CD4-positive, alpha-beta T cell (primary cell): ENCODE results near the gene WFDC8. TPM values are rescaled to one million over a fixed set of nuclear protein-coding genes. Genes with fewer than 3 reads are reported as not detected.
"Not testable (repeated sequence)": the region's sequence is repeated elsewhere in the genome, so short reads cannot be mapped to it uniquely, and the experiment has no call there.

Source experiments
- ATAC-seq: fragments of 200-7000 bp; cut with Tn5 transposase; one replicate; pipeline ENCODE4 v1.10.0; 2022; ENCODE audit warnings: mild to moderate bottlenecking; ENCODE audit not compliant: poor library complexity
- CTCF ChIA-PET: fragments of 350-600 bp; sonication (Branson Sonifier 250); formaldehyde crosslinking; loops from one replicate; lab custom pipeline; 2021; ENCODE audit warnings: antibody characterized with exemption, inconsistent platforms; lab: Charles Lee
- POLR2A ChIA-PET: fragments of 350-600 bp; sonication (Branson Sonifier 250); formaldehyde crosslinking; loops from one replicate; lab custom pipeline; 2021; ENCODE audit warnings: antibody characterized with exemption, inconsistent platforms; lab: Charles Lee
- DNase-seq, 14 experiments: peaks; one replicate each; pipeline ENCODE4 v3.0.0-alpha.2; 2013 to 2020; ENCODE audit warnings: mixed read lengths in 2 of 14
- H3K27ac ChIP-seq, 2 donors: one replicate each; pipeline versions ENCODE4 v1.5.1 to v1.7.0; 2013; ENCODE audit warnings: low read length in 2 of 2, low read depth in 1 of 2, mild to moderate bottlenecking in 1 of 2
- H3K27me3 ChIP-seq, 2 experiments: 1 replicate in 1 of 2; 2 replicates in 1 of 2; pipeline versions ENCODE4 v1.6.1 to v1.7.0; 2013; ENCODE audit warnings: low read length in 2 of 2, control low read depth in 1 of 2, mild to moderate bottlenecking in 1 of 2, moderate library complexity in 1 of 2; ENCODE audit not compliant: insufficient read depth in 2 of 2, control insufficient read depth in 1 of 2
- H3K36me3 ChIP-seq: one replicate; pipeline ENCODE4 v1.6.1; 2013; ENCODE audit warnings: low read length, control low read depth; ENCODE audit not compliant: insufficient read depth
- H3K4me1 ChIP-seq: one replicate; pipeline ENCODE4 v1.6.1; 2013; ENCODE audit warnings: low read length, control low read depth; ENCODE audit not compliant: insufficient read depth
- H3K4me3 ChIP-seq: one replicate; pipeline ENCODE4 v1.5.1; 2013; ENCODE audit warnings: mild to moderate bottlenecking, low read length, moderate library complexity
- H3K9me3 ChIP-seq, 2 experiments: 1 replicate in 1 of 2; 2 replicates in 1 of 2; pipeline versions ENCODE4 v1.6.1 to v1.7.0; 2013; ENCODE audit warnings: low read length in 2 of 2, mild to moderate bottlenecking in 2 of 2, control low read depth in 1 of 2, moderate library complexity in 1 of 2; ENCODE audit not compliant: control insufficient read depth in 1 of 2, insufficient read depth in 1 of 2
- H3K27ac Mint-ChIP-seq: one replicate; pipeline ENCODE4 v1.8.0; 2020; ENCODE audit warnings: mixed read lengths
- H3K27me3 Mint-ChIP-seq: one replicate; pipeline ENCODE4 v1.8.0; 2021; ENCODE audit warnings: mixed read lengths
- H3K36me3 Mint-ChIP-seq: one replicate; pipeline ENCODE4 v1.8.0; 2021; ENCODE audit warnings: low read depth, mixed read lengths
- H3K4me1 Mint-ChIP-seq: one replicate; pipeline ENCODE4 v1.8.0; 2021; ENCODE audit warnings: low read depth, mixed read lengths
- H3K4me3 Mint-ChIP-seq: one replicate; pipeline ENCODE4 v1.8.0; 2020; ENCODE audit warnings: mild to moderate bottlenecking, mixed read lengths
- H3K9me3 Mint-ChIP-seq: one replicate; pipeline ENCODE4 v1.8.0; 2020; ENCODE audit warnings: mixed read lengths
- intact Hi-C, 2 experiments: fragments of 100-400 bp; cut with DNase I in 1 of 2; cut with micrococcal nuclease in 1 of 2; formaldehyde crosslinking; loops; one replicate each; pipeline versions ENCODE4 v1.15.1 to v1.9.0; 2023 to 2025; cut with DNase I, micrococcal nuclease
- total RNA-seq, 174 experiments: library from RNA in 2 of 174; stranded (reverse) in 2 of 174; gene quantifications; one replicate each; pipeline ENCODE4 v1.2.3 and lab custom pipeline; 2021 to 2026
- TF ChIP-seq, protein P1 (sequence below): fragments of 200-600 bp; IDR thresholded peaks from one replicate; pipeline ENCODE4 v1.8.0; 2022; ENCODE audit warnings: antibody characterized with exemption, mild to moderate bottlenecking

The WFDC8 gene
- total RNA-seq, 2 experiments from 2014 or later: not detected

- DNase-seq: no peak
- no peak for ATAC-seq
- no peak overlapping the region for H3K4me3 ChIP-seq
- H3K27ac Mint-ChIP-seq: no peak overlapping the region
- H3K36me3 Mint-ChIP-seq: no peaks in the 10 kb centered on the region
- CTCF ChIA-PET: no interaction called here
- POLR2A ChIA-PET: no interaction called here
- peaks cover 3 to 5% of the 10 kb centered on the region in 2 experiments for H3K27me3 ChIP-seq
- no peak overlapping the region for H3K4me3 Mint-ChIP-seq
- H3K27ac ChIP-seq: no peak overlapping the region
- H3K27me3 Mint-ChIP-seq: peaks cover 28% of the 10 kb centered on the region
- TF ChIP-seq, protein P1, sequence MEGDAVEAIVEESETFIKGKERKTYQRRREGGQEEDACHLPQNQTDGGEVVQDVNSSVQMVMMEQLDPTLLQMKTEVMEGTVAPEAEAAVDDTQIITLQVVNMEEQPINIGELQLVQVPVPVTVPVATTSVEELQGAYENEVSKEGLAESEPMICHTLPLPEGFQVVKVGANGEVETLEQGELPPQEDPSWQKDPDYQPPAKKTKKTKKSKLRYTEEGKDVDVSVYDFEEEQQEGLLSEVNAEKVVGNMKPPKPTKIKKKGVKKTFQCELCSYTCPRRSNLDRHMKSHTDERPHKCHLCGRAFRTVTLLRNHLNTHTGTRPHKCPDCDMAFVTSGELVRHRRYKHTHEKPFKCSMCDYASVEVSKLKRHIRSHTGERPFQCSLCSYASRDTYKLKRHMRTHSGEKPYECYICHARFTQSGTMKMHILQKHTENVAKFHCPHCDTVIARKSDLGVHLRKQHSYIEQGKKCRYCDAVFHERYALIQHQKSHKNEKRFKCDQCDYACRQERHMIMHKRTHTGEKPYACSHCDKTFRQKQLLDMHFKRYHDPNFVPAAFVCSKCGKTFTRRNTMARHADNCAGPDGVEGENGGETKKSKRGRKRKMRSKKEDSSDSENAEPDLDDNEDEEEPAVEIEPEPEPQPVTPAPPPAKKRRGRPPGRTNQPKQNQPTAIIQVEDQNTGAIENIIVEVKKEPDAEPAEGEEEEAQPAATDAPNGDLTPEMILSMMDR: no peak
- H3K9me3 ChIP-seq: no peaks in the 10 kb centered on the region
- H3K36me3 ChIP-seq: no peaks in the 10 kb centered on the region
- intact Hi-C loops: no loop called here
- H3K4me1 ChIP-seq: no peaks in the 10 kb centered on the region
- no peaks in the 10 kb centered on the region for H3K9me3 Mint-ChIP-seq
- H3K4me1 Mint-ChIP-seq: no peaks in the 10 kb centered on the region
Measured at GRCh38 chr20:45576995-45577394, 2.1 kb downstream of the WFDC8 start.

- TF ChIP-seq, protein P1: no peak
- Histone ChIP-seq H3K4me1 (no peaks in the 10 kb centered on the region), H3K9me3 (no peaks in the 10 kb centered on the region), H3K27me3 (peaks cover 0 to 10% of the 10 kb centered on the region in 2 experiments), H3K4me3 (no peak overlapping the region), H3K27ac (no peak overlapping the region), H3K36me3 (no peaks in the 10 kb centered on the region)
- H3K9me3 Mint-ChIP-seq: no peaks in the 10 kb centered on the region
- ChIA-PET POLR2A (no interaction called here), CTCF (no interaction called here)
- H3K4me3 Mint-ChIP-seq: no peak overlapping the region
- no peak for DNase-seq
- intact Hi-C loops: no loop called here
- ATAC-seq: no peak
- peaks cover 34% of the 10 kb centered on the region for H3K27me3 Mint-ChIP-seq
- H3K27ac Mint-ChIP-seq: no peak overlapping the region
- no peaks in the 10 kb centered on the region for H3K36me3 Mint-ChIP-seq
- H3K4me1 Mint-ChIP-seq: no peaks in the 10 kb centered on the region
Measured at GRCh38 chr20:45575931-45576330, 3.2 kb downstream of the WFDC8 start.

- H3K4me1 ChIP-seq, H3K9me3 Mint-ChIP-seq, H3K27me3 ChIP-seq, H3K4me1 Mint-ChIP-seq, DNase-seq, H3K36me3 Mint-ChIP-seq, H3K36me3 ChIP-seq, CTCF ChIA-PET, H3K27ac Mint-ChIP-seq, POLR2A ChIA-PET, H3K9me3 ChIP-seq, H3K4me3 Mint-ChIP-seq, H3K27ac ChIP-seq, ATAC-seq, H3K4me3 ChIP-seq: not testable (repeated sequence)
- peaks cover 20% of the 10 kb centered on the region for H3K27me3 Mint-ChIP-seq
- intact Hi-C loops: loop anchor here in 1 of 2 experiments (5.0 kb wide), 1 partner anchor 847 kb away; no protein-coding TSS in a partner anchor
Measured at GRCh38 chr20:45569650-45570049, 9.4 kb downstream of the WFDC8 start.

- no peak overlapping the region for H3K27ac ChIP-seq
- H3K9me3 Mint-ChIP-seq: no peaks in the 10 kb centered on the region
- DNase-seq (no peak), ATAC-seq (no peak)
- no peaks in the 10 kb centered on the region for H3K36me3 ChIP-seq
- no peak overlapping the region for H3K27ac Mint-ChIP-seq
- H3K4me3 Mint-ChIP-seq: no peak overlapping the region
- no peak overlapping the region for H3K4me3 ChIP-seq
- no peaks in the 10 kb centered on the region for H3K9me3 ChIP-seq
- H3K4me1 ChIP-seq: no peaks in the 10 kb centered on the region
- CTCF ChIA-PET: no interaction called here
- H3K36me3 Mint-ChIP-seq: no peaks in the 10 kb centered on the region
- POLR2A ChIA-PET: no interaction called here
- H3K27me3 ChIP-seq: peaks cover 0 to 12% of the 10 kb centered on the region in 2 experiments
- intact Hi-C loops: loop anchor here in 1 of 2 experiments (5.0 kb wide), 1 partner anchor 843 kb away; no protein-coding TSS in a partner anchor
- TF ChIP-seq, protein P1: no peak
- H3K27me3 Mint-ChIP-seq: peaks cover 42% of the 10 kb centered on the region
- H3K4me1 Mint-ChIP-seq: no peaks in the 10 kb centered on the region
Measured at GRCh38 chr20:45564760-45565276, 14.3 kb downstream of the WFDC8 start.
